SK-N-SH (cell line): ENCODE data around the gene EXOG. TPM values are rescaled to one million over a fixed set of nuclear protein-coding genes. Genes with fewer than 3 reads are reported as not detected.
A peak's percentile ranks its signal among the peaks of the same experiment; 100 is the strongest.

Source experiments
- CTCF ChIA-PET: fragments of 300-600, 350-600 bp; formaldehyde crosslinking; extraction: SDS; loops from one replicate; lab custom pipeline; 2021; lab: Yijun Ruan, JAX
- POLR2A ChIA-PET: fragments of 350-600 bp; sonication (Branson Sonifier 250); formaldehyde crosslinking; extraction: SDS; loops from one replicate; lab custom pipeline; 2020; ENCODE audit warnings: antibody characterized with exemption, inconsistent platforms; lab: Yijun Ruan, JAX
- DNase-seq: peaks from one replicate; pipeline ENCODE4 v3.0.0; 2012
- H2AFZ ChIP-seq: fragments of 200-600 bp; sonication (generic); 2 replicates; pipeline ENCODE4 v1.8.1; 2016; ENCODE audit warnings: antibody characterized with exemption, mild to moderate bottlenecking, low read depth
- H3F3A ChIP-seq: fragments of 200-600 bp; sonication (generic); replicated peaks from 2 replicates; pipeline ENCODE3; 2016; ENCODE audit warnings: antibody characterized with exemption, mild to moderate bottlenecking; ENCODE audit not compliant: insufficient read depth
- H3K27ac ChIP-seq, 2 experiments: fragments of 200-500 bp in 1 of 2; fragments of 200-600 bp in 1 of 2; sonication (Bioruptor generic) in 1 of 2; sonication (generic), shearing (Covaris generic) in 1 of 2; 2 replicates each; pipeline versions ENCODE4 v1.5.1 to v1.6.1; 2014 to 2016; ENCODE audit warnings: low read depth in 2 of 2, inconsistent platforms in 1 of 2, low read length in 1 of 2, mild to moderate bottlenecking in 1 of 2, mixed read lengths in 1 of 2
- H3K27me3 ChIP-seq: fragments of 200-600 bp; sonication (generic), shearing (Covaris generic); 2 replicates; pipeline ENCODE4 v1.6.1; 2016; ENCODE audit warnings: mixed run types; ENCODE audit not compliant: insufficient read depth
- H3K36me3 ChIP-seq, 2 experiments: fragments of 200-500 bp in 1 of 2; fragments of 200-600 bp in 1 of 2; sonication (Bioruptor generic) in 1 of 2; sonication (generic) in 1 of 2; replicated peaks in 1 of 2; 2 replicates each; pipeline versions ENCODE3 to v1.5.1; 2014 to 2016; ENCODE audit warnings: low read length in 1 of 2, mild to moderate bottlenecking in 1 of 2; ENCODE audit not compliant: insufficient read depth in 2 of 2, control insufficient read depth in 1 of 2
- H3K4me1 ChIP-seq, 2 experiments: fragments of 200-500 bp in 1 of 2; fragments of 200-600 bp in 1 of 2; sonication (Bioruptor generic) in 1 of 2; sonication (generic), shearing (Covaris generic) in 1 of 2; 2 replicates each; pipeline versions ENCODE4 v1.5.1 to v1.6.1; 2014 to 2016; ENCODE audit warnings: low read depth in 1 of 2, low read length in 1 of 2, mixed run types in 1 of 2; ENCODE audit not compliant: insufficient read depth in 2 of 2, control insufficient read depth in 1 of 2
- H3K4me2 ChIP-seq: fragments of 200-600 bp; sonication (generic), shearing (Covaris generic); 2 replicates; pipeline ENCODE4 v1.6.1; 2017; ENCODE audit warnings: mixed run types
- H3K4me3 ChIP-seq, 2 experiments: fragments of 200-500 bp in 1 of 2; fragments of 200-600 bp in 1 of 2; sonication (Bioruptor generic) in 1 of 2; sonication (generic), shearing (Covaris generic) in 1 of 2; 2 replicates each; pipeline versions ENCODE4 v1.5.1 to v1.8.1; 2014 to 2016; ENCODE audit warnings: low read depth in 2 of 2, inconsistent platforms in 1 of 2, low read length in 1 of 2, mild to moderate bottlenecking in 1 of 2, mixed read lengths in 1 of 2, moderate library complexity in 1 of 2
- H3K79me2 ChIP-seq: fragments of 200-600 bp; sonication (generic); 2 replicates; pipeline ENCODE4 v1.8.1; 2017; ENCODE audit warnings: mild to moderate bottlenecking; ENCODE audit not compliant: insufficient read depth
- H3K9ac ChIP-seq: fragments of 200-600 bp; sonication (generic); 2 replicates; pipeline ENCODE4 v1.6.1; 2017; ENCODE audit warnings: mixed run types
- H3K9me2 ChIP-seq: fragments of 200-600 bp; sonication (generic); 2 replicates; pipeline ENCODE4 v1.6.1; 2017; ENCODE audit warnings: mixed run types
- H3K9me3 ChIP-seq: fragments of 200-600 bp; sonication (generic); 2 replicates; pipeline ENCODE4 v1.6.1; 2017; ENCODE audit warnings: mixed run types, mild to moderate bottlenecking, moderate library complexity
- H4K20me1 ChIP-seq: fragments of 200-600 bp; sonication (generic); 2 replicates; pipeline ENCODE4 v1.6.1; 2017; ENCODE audit warnings: mild to moderate bottlenecking, mixed run types; ENCODE audit not compliant: insufficient read depth
- CHD2 ChIP-seq: fragments of 150-350 bp; IDR thresholded peaks from 2 replicates; pipeline ENCODE4 v1.6.1; 2018; ENCODE audit warnings: low read length; ENCODE audit not compliant: partially characterized antibody
- CTCF ChIP-seq: fragments of 200-600 bp; sonication (generic); IDR thresholded peaks from 2 replicates; pipeline ENCODE4 v1.6.1; 2017; ENCODE audit warnings: antibody characterized with exemption, mild to moderate bottlenecking, moderate library complexity
- ELF1 ChIP-seq: IDR thresholded peaks from 2 replicates; pipeline ENCODE4 v1.4.0; 2012
- GABPA ChIP-seq: IDR thresholded peaks from 2 replicates; pipeline ENCODE4 v1.4.0; 2012; ENCODE audit warnings: low read depth, mild to moderate bottlenecking
- IRF3 ChIP-seq: fragments of 150-350 bp; IDR thresholded peaks from 2 replicates; pipeline ENCODE4 v1.6.1; 2016; ENCODE audit warnings: mild to moderate bottlenecking, low read depth, low read length
- JUND ChIP-seq: IDR thresholded peaks from 2 replicates; pipeline ENCODE4 v1.4.0; 2012
- MAX ChIP-seq: IDR thresholded peaks from 2 replicates; pipeline ENCODE4 v1.4.0; 2012; ENCODE audit warnings: low read depth
- NFIC ChIP-seq: IDR thresholded peaks from 2 replicates; pipeline ENCODE4 v1.4.0; 2012; ENCODE audit warnings: borderline replicate concordance
- REST ChIP-seq: IDR thresholded peaks from 2 replicates; pipeline ENCODE4 v1.6.1; 2012; ENCODE audit warnings: mild to moderate bottlenecking, low read depth, low read length, moderate library complexity
- RFX5 ChIP-seq: IDR thresholded peaks from 2 replicates; pipeline ENCODE4 v1.6.1; 2012; ENCODE audit warnings: mild to moderate bottlenecking, improper control_type of control experiment, low read length
- RXRA ChIP-seq: IDR thresholded peaks from 2 replicates; pipeline ENCODE4 v1.4.0; 2012; ENCODE audit warnings: low read depth, mild to moderate bottlenecking, borderline replicate concordance
- SIN3A ChIP-seq: IDR thresholded peaks from 2 replicates; pipeline ENCODE4 v1.6.1; 2012; ENCODE audit warnings: low read depth, mild to moderate bottlenecking, low read length, moderate library complexity, borderline replicate concordance
- SMC3 ChIP-seq: IDR thresholded peaks from 2 replicates; pipeline ENCODE4 v1.6.1; 2012; ENCODE audit warnings: low read depth, low read length, improper control_type of control experiment
- TAF1 ChIP-seq: IDR thresholded peaks from 2 replicates; pipeline ENCODE4 v1.6.1; 2012; ENCODE audit warnings: low read depth, mild to moderate bottlenecking, low read length, moderate library complexity, borderline replicate concordance
- TEAD4 ChIP-seq: IDR thresholded peaks from 2 replicates; pipeline ENCODE4 v1.4.0; 2012; ENCODE audit warnings: mild to moderate bottlenecking, borderline replicate concordance; ENCODE audit not compliant: insufficient read depth
- YY1 ChIP-seq: IDR thresholded peaks from 2 replicates; pipeline ENCODE4 v1.4.0; 2012; ENCODE audit warnings: low read depth, mild to moderate bottlenecking
- ZBTB33 ChIP-seq: IDR thresholded peaks from 2 replicates; pipeline ENCODE4 v1.4.0; 2012; ENCODE audit warnings: low read depth, borderline replicate concordance
- WGBS: methylation state at CpG from one replicate; pipeline ENCODE4 v1.1.6; 2017; ENCODE audit warnings: low lambda C conversion rate; 5-methylcytosine and 5-hydroxymethylcytosine counted together
- polyA plus RNA-seq, 3 experiments: library from polyadenylated mRNA; depleted of rRNA; stranded (reverse); fragments of >200 nt; gene quantifications; 2 replicates each; pipeline ENCODE4 v1.2.3, GENCODE V29; 2012

EXOG gene
- polyA plus RNA-seq, 1 of the 3 experiments (the other 2 are of a cell fraction): 6.2 TPM

- CTCF ChIA-PET: interaction anchor here (0.6 to 5.1 kb wide), 30 partner anchors 10 to 791 kb away, joined by 3 to 54 read pairs (median 6); no protein-coding TSS in a partner anchor
- Histone ChIP-seq H3K4me3 (peak overlapping the region; percentile 55 to 75), H3K27ac (no peak overlapping the region; a peak in 1 of 4 replicates), H4K20me1 (no peaks in the 10 kb centered on the region), H2AFZ (peak overlapping the region; percentile 88; the same call in 1 of the 2 replicates), H3K4me2 (peak overlapping the region; percentile 72), H3K9me3 (no peaks in the 10 kb centered on the region), H3K4me1 (peaks cover 0 to 4% of the 10 kb centered on the region in 2 experiments; a peak in 3 of 4 replicates)
- no peak for DNase-seq
- TF ChIP-seq GABPA: no peak
- TF ChIP-seq NFIC: no peak
- TF ChIP-seq ZBTB33: no peak
- TF ChIP-seq CHD2: no peak
- TF ChIP-seq JUND: no peak
- no peak for TF ChIP-seq SMC3
- no peak for TF ChIP-seq ELF1
- no peak for TF ChIP-seq RXRA
- TF ChIP-seq TEAD4: no peak
- TF ChIP-seq CTCF: no peak
- no peak for TF ChIP-seq YY1
- TF ChIP-seq REST: no peak
- no peak for TF ChIP-seq RFX5
- no peak for TF ChIP-seq TAF1
- no peak for TF ChIP-seq MAX
- TF ChIP-seq SIN3A: no peak
- no peak for TF ChIP-seq IRF3
- TF ChIP-seq, all 33 proteins: peak for 0
- Histone ChIP-seq H3K79me2 (peaks cover 18% of the 10 kb centered on the region), H3K9me2 (no peaks in the 10 kb centered on the region), H3F3A (peaks cover 7% of the 10 kb centered on the region), H3K36me3 (peaks cover 18 to 25% of the 10 kb centered on the region in 2 experiments), H3K9ac (peak overlapping the region; percentile 62), H3K27me3 (no peaks in the 10 kb centered on the region)
- WGBS: 61% methylated on average over 4 of the region's 4 CpGs
- POLR2A ChIA-PET: interaction anchor here (0.9 kb wide), 1 partner anchor 792 kb away, joined by 4 read pairs; no protein-coding TSS in a partner anchor
Observed at GRCh38 chr3:38497031-38497430, 891 bp downstream of the EXOG start.
